K562 (cell line): ENCODE measurements around the gene MAEL. TPM values are rescaled to one million over a fixed set of nuclear protein-coding genes. Genes with fewer than 3 reads are reported as not detected.

Experiments
- ATAC-seq: fragments of 200-7000 bp; cut with Tn5 transposase; 3 replicates; pipeline ENCODE4 v1.9.1; 2020; ENCODE audit warnings: moderate library complexity
- BruUV-seq: library from RNA; stranded (reverse); fragments of 400-500 nt; replicated peaks from 2 replicates; lab custom pipeline; 2021; lab: Mats Ljungman, UMichigan
- CTCF ChIA-PET: fragments of 300-600 bp; formaldehyde crosslinking; extraction: SDS; loops from one replicate; lab custom pipeline; 2021; ENCODE audit warnings: low intra/inter-chr PET ratio; lab: Yijun Ruan, JAX
- POLR2A ChIA-PET: fragments of 300-600, 350-650 bp; sonication (Branson Sonifier 250); formaldehyde crosslinking; extraction: SDS; loops from one replicate; lab custom pipeline; 2021; ENCODE audit warnings: antibody characterized with exemption, inconsistent platforms; lab: Yijun Ruan, JAX
- DNase-seq, 4 experiments: peaks; one replicate each; pipeline versions ENCODE4 v3.0.0 to v3.0.0-alpha.2; 2011 to 2018; ENCODE audit warnings: low spot score in 3 of 4, mixed read lengths in 3 of 4; ENCODE audit errors: extremely low read depth in 1 of 4
- FAIRE-seq: peaks from 2 replicates; lab custom pipeline; 2011; peaks lifted over from hg19 to GRCh38; lab: Jason Lieb, UNC
- H2AFZ ChIP-seq: 2 replicates; pipeline ENCODE4 v1.6.0; 2011; ENCODE audit warnings: low read depth, low read length, control low read depth, inconsistent platforms
- H3K27ac ChIP-seq: fragments of 200-600 bp; 3 replicates; pipeline ENCODE4 v1.8.0; 2011; ENCODE audit warnings: low read depth, mild to moderate bottlenecking, control low read depth, inconsistent platforms, low read length, moderate library complexity, mixed read lengths; ENCODE audit errors: extremely low read depth
- H3K27me3 ChIP-seq, 2 experiments: fragments of 300-600 bp in 1 of 2; 2 replicates in 1 of 2; 3 replicates in 1 of 2; pipeline versions ENCODE4 v1.6.0 to v1.8.0; 2011; ENCODE audit warnings: inconsistent platforms in 2 of 2, low read length in 2 of 2, mild to moderate bottlenecking in 1 of 2, mixed read lengths in 1 of 2, moderate library complexity in 1 of 2; ENCODE audit not compliant: control insufficient read depth in 2 of 2, insufficient read depth in 2 of 2
- H3K36me3 ChIP-seq: fragments of 300-600 bp; 3 replicates; pipeline ENCODE4 v1.8.0; 2011; ENCODE audit warnings: mild to moderate bottlenecking, low read length, inconsistent platforms; ENCODE audit not compliant: control insufficient read depth, insufficient read depth
- H3K4me1 ChIP-seq, 2 experiments: fragments of 200-600 bp in 1 of 2; replicated peaks in 1 of 2; 2 replicates in 1 of 2; 3 replicates in 1 of 2; pipeline versions ENCODE4 v1.5.1 to v1.8.0; 2011; ENCODE audit warnings: inconsistent platforms in 2 of 2, low read length in 2 of 2, mild to moderate bottlenecking in 1 of 2, mixed read lengths in 1 of 2, moderate library complexity in 1 of 2; ENCODE audit not compliant: control insufficient read depth in 2 of 2, insufficient read depth in 2 of 2
- H3K4me2 ChIP-seq: 2 replicates; pipeline ENCODE4 v1.6.1; 2011; ENCODE audit warnings: low read length, control low read depth, inconsistent platforms, mixed read lengths; ENCODE audit not compliant: insufficient read depth
- H3K4me3 ChIP-seq: fragments of 200-600 bp; sonication (generic), shearing (Covaris generic); 2 replicates; pipeline ENCODE4 v1.5.1; 2016; ENCODE audit warnings: control low read depth, inconsistent platforms
- H3K79me2 ChIP-seq: fragments of 200-600 bp; 3 replicates; pipeline ENCODE4 v1.8.0; 2011; ENCODE audit warnings: low read length, inconsistent platforms; ENCODE audit not compliant: control insufficient read depth, insufficient read depth
- H3K9ac ChIP-seq, 2 experiments: 2 replicates each; pipeline versions ENCODE4 v1.6.0 to v1.6.1; 2011; ENCODE audit warnings: low read depth in 2 of 2, low read length in 2 of 2, control low read depth in 1 of 2, inconsistent platforms in 1 of 2, mild to moderate bottlenecking in 1 of 2, mixed read lengths in 1 of 2; ENCODE audit not compliant: insufficient read depth in 1 of 2
- H3K9me1 ChIP-seq: one replicate; pipeline ENCODE4 v1.6.0; 2011; ENCODE audit warnings: inconsistent platforms, mild to moderate bottlenecking, low read length, moderate library complexity; ENCODE audit not compliant: control insufficient read depth, insufficient read depth
- H3K9me3 ChIP-seq: replicated peaks from 2 replicates; pipeline ENCODE4 v1.5.1; 2011; ENCODE audit warnings: low read depth, low read length, inconsistent platforms; ENCODE audit not compliant: control insufficient read depth, insufficient read depth
- H4K20me1 ChIP-seq: replicated peaks from 2 replicates; pipeline ENCODE4 v1.6.1; 2011; ENCODE audit warnings: low read length, inconsistent platforms, mixed read lengths; ENCODE audit not compliant: control insufficient read depth, insufficient read depth
- BCOR ChIP-seq: fragments of 450-650 bp; IDR thresholded peaks from 2 replicates; pipeline ENCODE4 v1.6.1; 2016
- ESRRA ChIP-seq: fragments of 450-650 bp; IDR thresholded peaks from 2 replicates; pipeline ENCODE4 v1.6.1; 2014; ENCODE audit warnings: low read depth, mild to moderate bottlenecking, moderate library complexity, borderline replicate concordance
- NFE2 ChIP-seq: IDR thresholded peaks from 2 replicates; pipeline ENCODE4 v1.6.1; 2014; ENCODE audit warnings: antibody characterized with exemption, low read depth
- RBM25 ChIP-seq: fragments of 200-400 bp; formaldehyde crosslinking; IDR thresholded peaks from 2 replicates; pipeline ENCODE4 v1.6.1; 2018; ENCODE audit warnings: low read length, low read depth, moderate library complexity; ENCODE audit not compliant: severe bottlenecking
- TSC22D4 ChIP-seq: fragments of 450-650 bp; IDR thresholded peaks from 2 replicates; pipeline ENCODE4 v1.6.1; 2016; ENCODE audit warnings: missing genetic modification characterization, missing biosample characterization, control low read depth
- WGBS: fragments of 100-300 bp; shearing (Covaris generic); methylation state at CpG from one replicate; pipeline ENCODE4 v1.1.6; 2016; ENCODE audit warnings: low coverage, mixed read lengths; ENCODE audit not compliant: insufficient coverage; ENCODE audit errors: missing lambda C conversion rate; 5-methylcytosine and 5-hydroxymethylcytosine counted together
- in situ Hi-C: fragments of 300-500 bp; cut with MboI; formaldehyde crosslinking; loops from 4 replicates; pipeline ENCODE4 v1.15.0; 2018; ENCODE audit warnings: inconsistent platforms, mixed read lengths
- intact Hi-C: fragments of 100-400 bp; cut with micrococcal nuclease; formaldehyde crosslinking; loops from 2 replicates; pipeline ENCODE4 v1.14.2; 2022
- polyA plus RNA-seq, 8 experiments: library from polyadenylated mRNA; depleted of rRNA in 4 of 8; stranded (reverse) in 5 of 8; unstranded in 3 of 8; fragments of >200 nt; fragmentation: Nextera tagmentation in 2 of 8; fragmentation: Illumina TruSeq in 1 of 8; extraction: Ambion mirVana in 2 of 8; extraction: Trizol in 1 of 8; gene quantifications; 2 replicates each; pipeline versions ENCODE4 v1.2.1 to v1.2.3, GENCODE V29; 2011 to 2014; ENCODE audit warnings: inconsistent platforms in 1 of 8, missing spikeins in 1 of 8
- total RNA-seq, 7 experiments: library from RNA; depleted of rRNA in 6 of 7; stranded (reverse); fragments of >200 nt in 6 of 7; fragmentation: Illumina TruSeq in 2 of 7; extraction: Trizol in 2 of 7; gene quantifications; 2 replicates each; pipeline versions ENCODE4 v1.2.1 to v1.2.3, GENCODE V29; 2011 to 2021; ENCODE audit warnings: low replicate concordance in 1 of 7
- TF ChIP-seq, protein P1 (sequence below), 2 experiments: fragments of 450-650 bp in 1 of 2; IDR thresholded peaks; 2 replicates each; pipeline ENCODE4 v1.6.1; 2011 to 2017; ENCODE audit warnings: low read depth in 2 of 2, antibody characterized with exemption in 1 of 2, borderline replicate concordance in 1 of 2, low read length in 1 of 2, mild to moderate bottlenecking in 1 of 2, mixed read lengths in 1 of 2; ENCODE audit not compliant: control insufficient read depth in 1 of 2

The MAEL gene
- total and polyA plus RNA-seq, 9 of the 15 experiments (the other 6 are each of a cell fraction or from before 2014, with no cell fraction given) = 0.11 to 1.9 (median 0.75) TPM

DNA sequence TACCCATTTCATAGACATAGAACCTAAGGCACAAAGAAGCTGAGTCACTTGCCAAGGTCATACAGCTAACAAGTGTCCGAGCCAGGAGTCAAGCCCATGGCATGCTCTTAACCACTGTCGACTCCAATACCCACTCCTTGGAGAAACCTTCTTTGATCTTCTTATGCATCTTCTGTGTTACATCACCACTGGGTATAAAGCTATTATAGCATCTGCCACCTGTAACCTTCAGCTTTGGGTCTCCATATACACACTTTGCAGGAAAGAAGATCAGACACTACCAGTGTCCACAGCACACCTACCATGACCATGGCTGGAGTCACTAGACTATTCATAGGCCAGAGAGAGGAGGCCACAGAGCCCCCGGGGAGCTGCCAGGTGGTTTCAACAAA lies 72.0 kb downstream of the MAEL start:
- ChIA-PET POLR2A (interaction anchor here (0.6 to 3.7 kb wide), 3 partner anchors 10 to 151 kb away, joined by 3 to 11 read pairs (median 4); no protein-coding TSS in a partner anchor), CTCF (interaction anchor here (0.9 kb wide), 1 partner anchor 480 kb away, joined by 4 read pairs; no protein-coding TSS in a partner anchor)
- no peak overlapping the region for H3K4me2 ChIP-seq
- DNase-seq (no peak), ATAC-seq (no peak), FAIRE-seq (no peak)
- TF ChIP-seq RBM25 (peak; percentile 39), TSC22D4 (tag) (no peak), NFE2 (peak; percentile 39; the same call in 1 of the 2 replicates), ESRRA (peak; percentile 70; the same call in 1 of the 2 replicates), BCOR (peak; percentile 45; the same call in 1 of the 2 replicates)
- TF ChIP-seq, protein P1, sequence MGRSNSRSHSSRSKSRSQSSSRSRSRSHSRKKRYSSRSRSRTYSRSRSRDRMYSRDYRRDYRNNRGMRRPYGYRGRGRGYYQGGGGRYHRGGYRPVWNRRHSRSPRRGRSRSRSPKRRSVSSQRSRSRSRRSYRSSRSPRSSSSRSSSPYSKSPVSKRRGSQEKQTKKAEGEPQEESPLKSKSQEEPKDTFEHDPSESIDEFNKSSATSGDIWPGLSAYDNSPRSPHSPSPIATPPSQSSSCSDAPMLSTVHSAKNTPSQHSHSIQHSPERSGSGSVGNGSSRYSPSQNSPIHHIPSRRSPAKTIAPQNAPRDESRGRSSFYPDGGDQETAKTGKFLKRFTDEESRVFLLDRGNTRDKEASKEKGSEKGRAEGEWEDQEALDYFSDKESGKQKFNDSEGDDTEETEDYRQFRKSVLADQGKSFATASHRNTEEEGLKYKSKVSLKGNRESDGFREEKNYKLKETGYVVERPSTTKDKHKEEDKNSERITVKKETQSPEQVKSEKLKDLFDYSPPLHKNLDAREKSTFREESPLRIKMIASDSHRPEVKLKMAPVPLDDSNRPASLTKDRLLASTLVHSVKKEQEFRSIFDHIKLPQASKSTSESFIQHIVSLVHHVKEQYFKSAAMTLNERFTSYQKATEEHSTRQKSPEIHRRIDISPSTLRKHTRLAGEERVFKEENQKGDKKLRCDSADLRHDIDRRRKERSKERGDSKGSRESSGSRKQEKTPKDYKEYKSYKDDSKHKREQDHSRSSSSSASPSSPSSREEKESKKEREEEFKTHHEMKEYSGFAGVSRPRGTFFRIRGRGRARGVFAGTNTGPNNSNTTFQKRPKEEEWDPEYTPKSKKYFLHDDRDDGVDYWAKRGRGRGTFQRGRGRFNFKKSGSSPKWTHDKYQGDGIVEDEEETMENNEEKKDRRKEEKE (IDR thresholded peaks at IDR 0.05; ENCODE audit: borderline replicate concordance in 1 of 2, control insufficient read depth in 1 of 2, low read depth in 2 of 2, low read length in 1 of 2) = no peak
- no peaks in the 10 kb centered on the region for H3K36me3 ChIP-seq
- BruUV-seq = no TSS peak
- WGBS = 8% methylated on average over 3 of the region's 3 CpGs
- H2AFZ ChIP-seq = no peak overlapping the region
- no peaks in the 10 kb centered on the region for H3K9me3 ChIP-seq
- peaks cover 4 to 10% of the 10 kb centered on the region in 2 experiments; a peak in 3 of 5 replicates for H3K4me1 ChIP-seq
- no peaks in the 10 kb centered on the region for H3K79me2 ChIP-seq
- H3K27me3 ChIP-seq = peaks cover 12 to 32% of the 10 kb centered on the region in 2 experiments; a peak in 4 of 5 replicates
- H3K9ac ChIP-seq = no peak overlapping the region
- H3K4me3 ChIP-seq = no peak overlapping the region
- no peak overlapping the region for H3K27ac ChIP-seq
- peaks cover 2% of the 10 kb centered on the region; the same call in 1 of the 2 replicates for H4K20me1 ChIP-seq
- no peaks in the 10 kb centered on the region for H3K9me1 ChIP-seq
- intact Hi-C loops = no loop called here
- in situ Hi-C loops = loop anchor here (10.0 kb wide), 1 partner anchor 634 kb away; no protein-coding TSS in a partner anchor
